ENCODE results near the gene ATP13A1.

- TF ChIP-seq ARNTL (CRISPR knock-in tag; IDR thresholded peaks at IDR 0.05; ENCODE audit: borderline replicate concordance, low read depth), result no peak
- TF ChIP-seq OSR1 (CRISPR knock-in tag; IDR thresholded peaks at IDR 0.05), result no peak
- no peak for TF ChIP-seq BACH2 (CRISPR knock-in tag; IDR thresholded peaks at IDR 0.05; ENCODE audit: borderline replicate concordance)
- TF ChIP-seq RARB (CRISPR knock-in tag; IDR thresholded peaks at IDR 0.05), result no peak
- TF ChIP-seq PATZ1 (CRISPR knock-in tag; IDR thresholded peaks at IDR 0.05; ENCODE audit: borderline replicate concordance), result no peak
- TF ChIP-seq ZFP3 (CRISPR knock-in tag; IDR thresholded peaks at IDR 0.05), result no peak
- no peak for TF ChIP-seq ZFP30 (CRISPR knock-in tag; IDR thresholded peaks at IDR 0.05)
Measured at GRCh38 chr19:19661141-19661674, 2.3 kb downstream of the ATP13A1 start.
